ENCODE measurements around the gene GUCA1C. TPM values are rescaled to one million over a fixed set of nuclear protein-coding genes. Genes with fewer than 3 reads are reported as not detected.

The GUCA1C gene
- polyA plus RNA-seq, 10 donors = not detected

- no peak for DNase-seq
Observed at GRCh38 chr3:108909799-108910198, 43.9 kb downstream of the GUCA1C start.

- DNase-seq = no peak
Observed at GRCh38 chr3:108907194-108907593, 46.5 kb downstream of the GUCA1C start.

- DNase-seq = no peak
Observed at GRCh38 chr3:108899530-108899929, 54.1 kb downstream of the GUCA1C start.

GRCh38 chr3:108897883-108898282 is 55.8 kb downstream of the GUCA1C start:
- DNase-seq = no peak

- DNase-seq = no peak
Observed at GRCh38 chr3:108894981-108895380, 58.7 kb downstream of the GUCA1C start.

GRCh38 chr3:108891833-108892232 is 61.8 kb downstream of the GUCA1C start:
- no peak for DNase-seq

- DNase-seq = no peak
Observed at GRCh38 chr3:108887777-108888176, 65.9 kb downstream of the GUCA1C start.

- no peak for DNase-seq
Observed at GRCh38 chr3:108887121-108887520, 66.6 kb downstream of the GUCA1C start.

GRCh38 chr3:108883373-108883772 is 70.3 kb downstream of the GUCA1C start:
- no peak for DNase-seq

- DNase-seq = no peak
Observed at GRCh38 chr3:108882762-108883161, 70.9 kb downstream of the GUCA1C start.

- DNase-seq = no peak
Observed at GRCh38 chr3:108879915-108880314, 73.8 kb downstream of the GUCA1C start.

- no peak for DNase-seq
Observed at GRCh38 chr3:108877901-108878300, 75.8 kb downstream of the GUCA1C start.

GRCh38 chr3:108863799-108864135 is 89.9 kb downstream of the GUCA1C start:
- no peak for DNase-seq

GRCh38 chr3:108862865-108863798 is 90.5 kb downstream of the GUCA1C start:
- DNase-seq = peak in 1 of 3 donors; percentile 33

GRCh38 chr3:108861401-108861800 is 92.3 kb downstream of the GUCA1C start:
- DNase-seq = no peak

Other genes starting within 250 kb of the GUCA1C start
- not detected for gene RETNLB, start 196.5 kb downstream of the GUCA1C start, polyA plus RNA-seq (ENCODE audit: insufficient read length in 10 of 10)
- 1 to 10 TPM in 2 of 10 donors, under 1 TPM in 2, not detected in 6; 0.15 to 5.9 (median 0.72) TPM for gene TRAT1, start 131.1 kb downstream of the GUCA1C start, polyA plus RNA-seq (ENCODE audit: insufficient read length in 10 of 10)
- gene MORC1, start 164.3 kb upstream of the GUCA1C start, polyA plus RNA-seq (ENCODE audit: insufficient read length in 10 of 10) = under 1 TPM in 1 of 10 donors, not detected in 9; 0.08 TPM
- gene C3orf85, start 182.8 kb upstream of the GUCA1C start, polyA plus RNA-seq (ENCODE audit: insufficient read length in 10 of 10) = not detected

Data from muscle of back (tissue), 11 donors.